ENCODE measurements around the gene TIMM44. TPM values are rescaled to one million over a fixed set of nuclear protein-coding genes. Genes with fewer than 3 reads are reported as not detected.

TIMM44 gene
- total and polyA plus RNA-seq, 10 of the 15 experiments (the other 5 are each of a cell fraction or from before 2014, with no cell fraction given): 6.6 to 90.7 (median 57.6) TPM

GRCh38 chr19:7976461-7976860, 33.0 kb upstream of the TIMM44 start (continued):
- no peak for TF ChIP-seq PML (IDR thresholded peaks at IDR 0.05; ENCODE audit: low read length)

- no peak overlapping the region for H3K4me3 ChIP-seq
- ChIA-PET SMC1A (ENCODE audit: uncharacterized antibody, unreplicated experiment) (interaction anchor here (0.7 kb wide), 1 partner anchor 277 kb away, joined by 3 read pairs; no protein-coding TSS in a partner anchor), CTCF (interaction anchor here (1.6 kb wide), 1 partner anchor 27 kb away, joined by 5 read pairs; no protein-coding TSS in a partner anchor), RAD21 (ENCODE audit: unreplicated experiment) (no interaction called here), POLR2A (interaction anchor here (0.6 kb wide), 1 partner anchor 47 kb away, joined by 3 read pairs; no protein-coding TSS in a partner anchor)
- no peak overlapping the region for H3K4me2 ChIP-seq (ENCODE audit: control insufficient read depth, insufficient read depth)
- H3K27me3 ChIP-seq (replicated peaks in 1 of 2; ENCODE audit: control insufficient read depth in 2 of 2, insufficient read depth in 2 of 2, low read length in 1 of 2): no peaks in the 10 kb centered on the region
- H2AFZ ChIP-seq (ENCODE audit: control insufficient read depth, low read depth, low read length): no peak overlapping the region
- H3K9me3 ChIP-seq (replicated peaks; ENCODE audit: control insufficient read depth, insufficient read depth, low read length): no peaks in the 10 kb centered on the region
- ATAC-seq (no peak), DNase-seq (ENCODE audit: low read depth, low spot score) (no peak), FAIRE-seq (no peak)
- no peaks in the 10 kb centered on the region for H4K20me1 ChIP-seq (ENCODE audit: control insufficient read depth, insufficient read depth)
- in situ Hi-C loops (cut with MboI): no loop called here
- TF ChIP-seq CHD4 (IDR thresholded peaks at IDR 0.05): no peak
- no peak for TF ChIP-seq BCL11A (IDR thresholded peaks at IDR 0.05; ENCODE audit: low read depth, low read length)
- no peak for TF ChIP-seq NFYB (IDR thresholded peaks at IDR 0.05; ENCODE audit: insufficient read depth, low read depth, low read length)
- TF ChIP-seq EED (IDR thresholded peaks at IDR 0.05; ENCODE audit: low read depth): no peak
- TF ChIP-seq SUPT20H (IDR thresholded peaks at IDR 0.05; ENCODE audit: borderline replicate concordance, control insufficient read depth, low read depth, low read length): no peak
- TF ChIP-seq KAT2A (conservative IDR thresholded peaks at IDR 0.05; ENCODE audit: control insufficient read depth, low read depth, low read length): no peak
- no peak for TF ChIP-seq CBFB (IDR thresholded peaks at IDR 0.05; ENCODE audit: low read depth)
- TF ChIP-seq PAX5 (IDR thresholded peaks at IDR 0.05; ENCODE audit: borderline replicate concordance, low read depth, low read length): no peak
- TF ChIP-seq TCF12 (IDR thresholded peaks at IDR 0.05; ENCODE audit: low read depth, low read length): no peak
- no peak for TF ChIP-seq ZNF384 (IDR thresholded peaks at IDR 0.05; ENCODE audit: borderline replicate concordance, low read depth, low read length)
- TF ChIP-seq BCL3 (IDR thresholded peaks at IDR 0.05; ENCODE audit: borderline replicate concordance, insufficient read depth, low read depth, low read length, poor library complexity, severe bottlenecking): no peak
- TF ChIP-seq PBX3 (IDR thresholded peaks at IDR 0.05; ENCODE audit: insufficient replicate concordance, low read depth, low read length): no peak
- no peak for TF ChIP-seq HDGF (IDR thresholded peaks at IDR 0.05)
- no peak for TF ChIP-seq SMARCA5 (IDR thresholded peaks at IDR 0.05)
- H3K9ac ChIP-seq (ENCODE audit: control insufficient read depth, insufficient read depth, low read length): no peak overlapping the region
- intact Hi-C loops (cut with micrococcal nuclease; ENCODE audit: unreplicated experiment): no loop called here
- 96% methylated on average over 7 of the region's 7 CpGs for WGBS (ENCODE audit: insufficient coverage, insufficient replicate concordance, low lambda C conversion rate, missing lambda C conversion rate)
- H3K36me3 ChIP-seq (ENCODE audit: control insufficient read depth in 2 of 2, insufficient read depth in 2 of 2, low read length in 1 of 2): peaks cover 24 to 48% of the 10 kb centered on the region in 2 experiments; a peak in 3 of 4 replicates
- H3K4me1 ChIP-seq (ENCODE audit: control insufficient read depth, insufficient read depth, low read length): no peaks in the 10 kb centered on the region
- no TSS peak for BruUV-seq (replicated peaks)
- H3K27ac ChIP-seq (ENCODE audit: control insufficient read depth, insufficient read depth): no peak overlapping the region
- no peaks in the 10 kb centered on the region for H3K79me2 ChIP-seq (ENCODE audit: control insufficient read depth, insufficient read depth, low read length)
These were observed 31.6 kb upstream of the TIMM44 start for GRCh38 chr19:7975037-7975436.

Measured in GM12878 (cell line).